Measurements from ENCODE around the gene NFIB.

DNA sequence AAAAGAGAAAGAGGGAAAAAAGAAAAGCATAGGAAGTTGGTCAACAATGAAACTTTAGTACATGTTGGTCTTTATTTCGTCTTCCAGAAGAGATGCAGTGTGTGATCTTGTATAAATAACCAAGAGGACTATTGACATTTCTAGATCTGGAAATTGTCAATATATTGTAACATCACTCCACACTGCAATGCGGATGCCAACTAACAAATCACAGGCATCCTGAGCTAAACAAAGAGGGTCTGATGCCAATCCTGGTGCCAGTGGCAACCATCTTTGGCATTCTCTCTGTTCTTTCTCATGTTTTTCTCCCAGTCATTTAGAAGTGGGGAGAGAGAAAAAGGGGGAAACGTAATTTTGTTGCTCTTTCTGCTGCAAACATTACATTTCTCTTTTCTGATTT lies 9.7 kb downstream of the NFIB start:
- TF ChIP-seq, protein P1, sequence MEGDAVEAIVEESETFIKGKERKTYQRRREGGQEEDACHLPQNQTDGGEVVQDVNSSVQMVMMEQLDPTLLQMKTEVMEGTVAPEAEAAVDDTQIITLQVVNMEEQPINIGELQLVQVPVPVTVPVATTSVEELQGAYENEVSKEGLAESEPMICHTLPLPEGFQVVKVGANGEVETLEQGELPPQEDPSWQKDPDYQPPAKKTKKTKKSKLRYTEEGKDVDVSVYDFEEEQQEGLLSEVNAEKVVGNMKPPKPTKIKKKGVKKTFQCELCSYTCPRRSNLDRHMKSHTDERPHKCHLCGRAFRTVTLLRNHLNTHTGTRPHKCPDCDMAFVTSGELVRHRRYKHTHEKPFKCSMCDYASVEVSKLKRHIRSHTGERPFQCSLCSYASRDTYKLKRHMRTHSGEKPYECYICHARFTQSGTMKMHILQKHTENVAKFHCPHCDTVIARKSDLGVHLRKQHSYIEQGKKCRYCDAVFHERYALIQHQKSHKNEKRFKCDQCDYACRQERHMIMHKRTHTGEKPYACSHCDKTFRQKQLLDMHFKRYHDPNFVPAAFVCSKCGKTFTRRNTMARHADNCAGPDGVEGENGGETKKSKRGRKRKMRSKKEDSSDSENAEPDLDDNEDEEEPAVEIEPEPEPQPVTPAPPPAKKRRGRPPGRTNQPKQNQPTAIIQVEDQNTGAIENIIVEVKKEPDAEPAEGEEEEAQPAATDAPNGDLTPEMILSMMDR (IDR thresholded peaks at IDR 0.05; ENCODE audit: extremely low read depth in 1 of 2, insufficient read depth in 1 of 2, low read depth in 1 of 2, low read length in 2 of 2), result no peak
- TF ChIP-seq JUN (IDR thresholded peaks at IDR 0.05; ENCODE audit: borderline replicate concordance, insufficient read depth, insufficient read length, low read depth) (no peak), MYC (IDR thresholded peaks at IDR 0.05; ENCODE audit: low read depth, low read length) (no peak), POLR2A (IDR thresholded peaks at IDR 0.05; ENCODE audit: low read depth, low read length) (no peak), POLR2AphosphoS5 (IDR thresholded peaks at IDR 0.05; ENCODE audit: insufficient read depth, low read depth, low read length) (no peak), EZH2 (IDR thresholded peaks at IDR 0.05; ENCODE audit: borderline replicate concordance, low read depth, low read length, severe bottlenecking) (no peak)

Measured in endothelial cell of umbilical vein (primary cell).